Activated CD4-positive, alpha-beta memory T cell treated with anti-CD3 and anti-CD28 coated beads for 36 hours (primary cell): ENCODE measurements around the gene KATNB1. TPM values are rescaled to one million over a fixed set of nuclear protein-coding genes. Genes with fewer than 3 reads are reported as not detected.

Experiments
- CTCF ChIA-PET: fragments of 350-600 bp; sonication (Branson Sonifier 250); formaldehyde crosslinking; loops from one replicate; lab custom pipeline; 2021; ENCODE audit warnings: antibody characterized with exemption, inconsistent platforms; lab: Charles Lee
- POLR2A ChIA-PET: fragments of 350-600 bp; sonication (Branson Sonifier 250); formaldehyde crosslinking; loops from one replicate; lab custom pipeline; 2021; ENCODE audit warnings: antibody characterized with exemption; lab: Charles Lee
- DNase-seq: peaks from one replicate; pipeline ENCODE4 v3.0.0-alpha.2; 2020
- H3K27ac Mint-ChIP-seq: one replicate; pipeline ENCODE4 v1.8.0; 2021; ENCODE audit warnings: mixed read lengths
- H3K27me3 Mint-ChIP-seq: one replicate; pipeline ENCODE4 v1.8.0; 2021; ENCODE audit warnings: mixed read lengths
- H3K36me3 Mint-ChIP-seq: one replicate; pipeline ENCODE4 v1.8.0; 2021; ENCODE audit warnings: mixed read lengths
- H3K4me1 Mint-ChIP-seq: one replicate; pipeline ENCODE4 v1.8.0; 2021; ENCODE audit warnings: low read depth, mixed read lengths
- H3K4me3 Mint-ChIP-seq: one replicate; pipeline ENCODE4 v1.8.0; 2021; ENCODE audit warnings: mild to moderate bottlenecking, mixed read lengths
- H3K9me3 Mint-ChIP-seq: one replicate; pipeline ENCODE4 v1.8.0; 2021; ENCODE audit warnings: mixed read lengths
- intact Hi-C: fragments of 100-400 bp; cut with micrococcal nuclease; formaldehyde crosslinking; loops from one replicate; pipeline ENCODE4 v1.15.1; 2023
- total RNA-seq, 2 experiments: library from RNA; stranded (reverse); gene quantifications; one replicate each; pipeline ENCODE4 v1.2.3, GENCODE V29; 2021

Gene KATNB1
- 10 to 100 TPM; 30.6 to 31.6 TPM for total RNA-seq

GRCh38 chr16:57735755-57736418, at the start of gene KATNB1:
Gene KATNB1 (plus strand): TSS chr16:57735770. CDS start chr16:57737244, 1,474 bp downstream.
- POLR2A ChIA-PET, result interaction anchor here (0.5 to 1.6 kb wide), 9 partner anchors 10 to 976 kb away, joined by 3 to 6 read pairs (median 3); partner anchors contain the start of genes CIAPIN1, COQ9, USB1 and ZNF319

GRCh38 chr16:57686577-57686976, 49.0 kb upstream of the KATNB1 start:
- POLR2A ChIA-PET, result no interaction called here
- Mint-ChIP-seq H3K9me3 (no peaks in the 10 kb centered on the region), H3K36me3 (no peaks in the 10 kb centered on the region), H3K4me1 (peaks cover 11% of the 10 kb centered on the region), H3K27me3 (no peaks in the 10 kb centered on the region), H3K4me3 (no peak overlapping the region), H3K27ac (no peak overlapping the region)
- intact Hi-C loops, result no loop called here
- CTCF ChIA-PET, result no interaction called here
- no peak for DNase-seq

More at GRCh38 chr16:57735755-57736418, at the start of gene KATNB1:
- Mint-ChIP-seq H3K9me3 (peaks cover 16% of the 10 kb centered on the region), H3K4me3 (peak within 1 kb of the TSS; percentile 99), H3K27ac (peak within 1 kb of the TSS; percentile 87), H3K4me1 (peaks cover 27% of the 10 kb centered on the region), H3K27me3 (peaks cover 2% of the 10 kb centered on the region), H3K36me3 (peaks cover 19% of the 10 kb centered on the region)
- CTCF ChIA-PET, result interaction anchor here (0.6 to 4.4 kb wide), 17 partner anchors 20 to 392 kb away, joined by 3 to 30 read pairs (median 3); partner anchors contain the start of genes ADGRG5 and ZNF319
- intact Hi-C loops, result loop anchor here (1.0 to 5.0 kb wide), 8 partner anchors 87 to 436 kb away; partner anchors contain the start of genes CFAP20, POLR2C, USB1 and ZNF319
- no peak for DNase-seq

- Mint-ChIP-seq H3K9me3 (no peaks in the 10 kb centered on the region), H3K4me1 (peaks cover 11% of the 10 kb centered on the region), H3K27me3 (no peaks in the 10 kb centered on the region), H3K36me3 (no peaks in the 10 kb centered on the region), H3K4me3 (no peak overlapping the region), H3K27ac (no peak overlapping the region)
- CTCF ChIA-PET, result no interaction called here
- DNase-seq, result no peak
- intact Hi-C loops, result no loop called here
- POLR2A ChIA-PET, result no interaction called here
Observed at GRCh38 chr16:57687363-57687929, 48.1 kb upstream of the KATNB1 start.

GRCh38 chr16:57688487-57688986, 47.0 kb upstream of the KATNB1 start:
- CTCF ChIA-PET, result no interaction called here
- POLR2A ChIA-PET, result no interaction called here
- Mint-ChIP-seq H3K27me3 (no peaks in the 10 kb centered on the region), H3K4me3 (no peak overlapping the region), H3K27ac (no peak overlapping the region), H3K4me1 (peaks cover 11% of the 10 kb centered on the region), H3K9me3 (no peaks in the 10 kb centered on the region), H3K36me3 (no peaks in the 10 kb centered on the region)
- DNase-seq, result no peak
- intact Hi-C loops, result no loop called here

GRCh38 chr16:57688987-57689761, 46.4 kb upstream of the KATNB1 start:
- H3K4me1 Mint-ChIP-seq, result peaks cover 11% of the 10 kb centered on the region
- no peak overlapping the region for H3K4me3 Mint-ChIP-seq
- ChIA-PET CTCF (no interaction called here), POLR2A (no interaction called here)
- no peaks in the 10 kb centered on the region for H3K27me3 Mint-ChIP-seq
- no peak for DNase-seq
- H3K9me3 Mint-ChIP-seq, result no peaks in the 10 kb centered on the region
- intact Hi-C loops, result no loop called here
- H3K27ac Mint-ChIP-seq, result no peak overlapping the region
- no peaks in the 10 kb centered on the region for H3K36me3 Mint-ChIP-seq

- Mint-ChIP-seq H3K4me1 (peaks cover 14% of the 10 kb centered on the region), H3K9me3 (no peaks in the 10 kb centered on the region), H3K36me3 (no peaks in the 10 kb centered on the region), H3K4me3 (no peak overlapping the region), H3K27ac (no peak overlapping the region), H3K27me3 (no peaks in the 10 kb centered on the region)
- ChIA-PET CTCF (no interaction called here), POLR2A (no interaction called here)
- intact Hi-C loops, result no loop called here
- DNase-seq, result peak; percentile 45
Observed at GRCh38 chr16:57689762-57690558, 45.6 kb upstream of the KATNB1 start.

GRCh38 chr16:57690782-57691471, 44.6 kb upstream of the KATNB1 start:
- DNase-seq, result no peak
- H3K27ac Mint-ChIP-seq, result no peak overlapping the region
- ChIA-PET POLR2A (no interaction called here), CTCF (no interaction called here)
- no peaks in the 10 kb centered on the region for H3K9me3 Mint-ChIP-seq
- no peaks in the 10 kb centered on the region for H3K36me3 Mint-ChIP-seq
- intact Hi-C loops, result no loop called here
- no peak overlapping the region for H3K4me3 Mint-ChIP-seq
- peaks cover 14% of the 10 kb centered on the region for H3K4me1 Mint-ChIP-seq
- no peaks in the 10 kb centered on the region for H3K27me3 Mint-ChIP-seq

- CTCF ChIA-PET, result no interaction called here
- Mint-ChIP-seq H3K4me1 (peaks cover 14% of the 10 kb centered on the region), H3K27ac (no peak overlapping the region), H3K36me3 (no peaks in the 10 kb centered on the region), H3K27me3 (no peaks in the 10 kb centered on the region), H3K4me3 (no peak overlapping the region), H3K9me3 (no peaks in the 10 kb centered on the region)
- DNase-seq, result no peak
- intact Hi-C loops, result no loop called here
- POLR2A ChIA-PET, result no interaction called here
Observed at GRCh38 chr16:57692636-57693035, 42.9 kb upstream of the KATNB1 start.

- peaks cover 14% of the 10 kb centered on the region for H3K4me1 Mint-ChIP-seq
- H3K9me3 Mint-ChIP-seq, result no peaks in the 10 kb centered on the region
- CTCF ChIA-PET, result no interaction called here
- H3K27ac Mint-ChIP-seq, result no peak overlapping the region
- H3K4me3 Mint-ChIP-seq, result no peak overlapping the region
- intact Hi-C loops, result no loop called here
- no peak for DNase-seq
- POLR2A ChIA-PET, result no interaction called here
- H3K27me3 Mint-ChIP-seq, result no peaks in the 10 kb centered on the region
- no peaks in the 10 kb centered on the region for H3K36me3 Mint-ChIP-seq
Observed at GRCh38 chr16:57693550-57693949, 42.0 kb upstream of the KATNB1 start.

- POLR2A ChIA-PET, result no interaction called here
- Mint-ChIP-seq H3K27ac (no peak overlapping the region), H3K4me1 (peaks cover 12% of the 10 kb centered on the region), H3K4me3 (no peak overlapping the region), H3K36me3 (no peaks in the 10 kb centered on the region), H3K27me3 (no peaks in the 10 kb centered on the region), H3K9me3 (no peaks in the 10 kb centered on the region)
- intact Hi-C loops, result no loop called here
- no peak for DNase-seq
- CTCF ChIA-PET, result no interaction called here
Observed at GRCh38 chr16:57694231-57694724, 41.3 kb upstream of the KATNB1 start.
